ENCODE data around the gene HNF1A. TPM values are rescaled to one million over a fixed set of nuclear protein-coding genes. Genes with fewer than 3 reads are reported as not detected.

The HNF1A gene
- total and polyA plus RNA-seq, 10 of the 15 experiments (the other 5 are each of a cell fraction or from before 2014, with no cell fraction given) = 0.10 TPM; not detected in 9

GRCh38 chr12:121011820-121012219 lies 33.5 kb downstream of the HNF1A start:
- Histone ChIP-seq H3K9me3 (replicated peaks; ENCODE audit: control insufficient read depth, insufficient read depth, low read length) (no peaks in the 10 kb centered on the region), H3K36me3 (ENCODE audit: control insufficient read depth in 2 of 2, insufficient read depth in 2 of 2, low read length in 1 of 2) (peaks cover 4 to 17% of the 10 kb centered on the region in 2 experiments), H3K27me3 (replicated peaks in 1 of 2; ENCODE audit: control insufficient read depth in 2 of 2, insufficient read depth in 2 of 2, low read length in 1 of 2) (no peaks in the 10 kb centered on the region), H3K4me1 (ENCODE audit: control insufficient read depth, insufficient read depth, low read length) (0 out of 2 replicates have a peak, but pooled peaks cover 4% of the 10 kb centered on the region), H3K4me3 (no peak overlapping the region), H2AFZ (ENCODE audit: control insufficient read depth, low read depth, low read length) (no peak overlapping the region), H3K4me2 (ENCODE audit: control insufficient read depth, insufficient read depth) (no peak overlapping the region), H3K9ac (ENCODE audit: control insufficient read depth, insufficient read depth, low read length) (no peak overlapping the region), H3K79me2 (ENCODE audit: control insufficient read depth, insufficient read depth, low read length) (peaks cover 12% of the 10 kb centered on the region), H3K27ac (ENCODE audit: control insufficient read depth, insufficient read depth) (no peak overlapping the region), H4K20me1 (ENCODE audit: control insufficient read depth, insufficient read depth) (no peaks in the 10 kb centered on the region)
- FAIRE-seq (no peak), DNase-seq (ENCODE audit: low read depth, low spot score) (no peak), ATAC-seq (no peak)
- SMC1A ChIA-PET (ENCODE audit: uncharacterized antibody, unreplicated experiment) = interaction anchor here (0.6 to 2.1 kb wide), 2 partner anchors 40 to 110 kb away, joined by 3 to 5 read pairs; no protein-coding TSS in a partner anchor
- RAD21 ChIA-PET (ENCODE audit: unreplicated experiment) = no interaction called here
- in situ Hi-C loops (cut with MboI) (no loop called here), intact Hi-C loops (cut with micrococcal nuclease; ENCODE audit: unreplicated experiment) (loop anchor here (5.0 kb wide), 1 partner anchor 430 kb away; the partner anchor contains the start of gene POP5)
- POLR2A ChIA-PET = interaction anchor here (0.6 kb wide), 1 partner anchor 110 kb away, joined by 6 read pairs; no protein-coding TSS in a partner anchor
- BruUV-seq (replicated peaks) = no TSS peak
- TF ChIP-seq EP300 (IDR thresholded peaks at IDR 0.05; ENCODE audit: borderline replicate concordance in 1 of 2, control insufficient read depth in 1 of 2, low read depth in 2 of 2, low read length in 2 of 2) = no peak
- TF ChIP-seq NFIC (IDR thresholded peaks at IDR 0.05; ENCODE audit: low read depth, low read length) = no peak
- CTCF ChIA-PET = no interaction called here
- 97% methylated on average over 6 of the region's 6 CpGs for whole genome bisulfite sequencing (ENCODE audit: insufficient coverage, insufficient replicate concordance, low lambda C conversion rate, missing lambda C conversion rate)

GRCh38 chr12:121013715-121014114 lies 35.4 kb downstream of the HNF1A start:
- in situ Hi-C loops (cut with MboI) (no loop called here), intact Hi-C loops (cut with micrococcal nuclease; ENCODE audit: unreplicated experiment) (loop anchor here (5.0 kb wide), 1 partner anchor 431 kb away; the partner anchor contains the start of gene POP5)
- Histone ChIP-seq H3K4me2 (ENCODE audit: control insufficient read depth, insufficient read depth) (no peak overlapping the region), H3K36me3 (ENCODE audit: control insufficient read depth in 2 of 2, insufficient read depth in 2 of 2, low read length in 1 of 2) (peaks cover 4 to 8% of the 10 kb centered on the region in 2 experiments), H2AFZ (ENCODE audit: control insufficient read depth, low read depth, low read length) (no peak overlapping the region), H3K27ac (ENCODE audit: control insufficient read depth, insufficient read depth) (no peak overlapping the region), H3K27me3 (replicated peaks in 1 of 2; ENCODE audit: control insufficient read depth in 2 of 2, insufficient read depth in 2 of 2, low read length in 1 of 2) (no peaks in the 10 kb centered on the region), H4K20me1 (ENCODE audit: control insufficient read depth, insufficient read depth) (no peaks in the 10 kb centered on the region), H3K9ac (ENCODE audit: control insufficient read depth, insufficient read depth, low read length) (no peak overlapping the region), H3K9me3 (replicated peaks; ENCODE audit: control insufficient read depth, insufficient read depth, low read length) (no peaks in the 10 kb centered on the region), H3K4me1 (ENCODE audit: control insufficient read depth, insufficient read depth, low read length) (0 out of 2 replicates have a peak, but pooled peaks cover 4% of the 10 kb centered on the region), H3K79me2 (ENCODE audit: control insufficient read depth, insufficient read depth, low read length) (peaks cover 12% of the 10 kb centered on the region), H3K4me3 (no peak overlapping the region)
- ChIA-PET SMC1A (ENCODE audit: uncharacterized antibody, unreplicated experiment) (interaction anchor here (2.1 kb wide), 1 partner anchor 42 kb away, joined by 5 read pairs; no protein-coding TSS in a partner anchor), CTCF (interaction anchor here (1.1 to 1.8 kb wide), 5 partner anchors 41 to 89 kb away, joined by 3 to 5 read pairs (median 3); no protein-coding TSS in a partner anchor), RAD21 (ENCODE audit: unreplicated experiment) (interaction anchor here (1.2 to 1.7 kb wide), 2 partner anchors 367 to 432 kb away, joined by 3 to 4 read pairs; partner anchors contain the start of gene POP5), POLR2A (interaction anchor here (0.6 kb wide), 1 partner anchor 100 kb away, joined by 4 read pairs; no protein-coding TSS in a partner anchor)
- ATAC-seq (no peak), DNase-seq (ENCODE audit: low read depth, low spot score) (no peak), FAIRE-seq (no peak)
- no TSS peak for BruUV-seq (replicated peaks)
- 72% methylated on average over 3 of the region's 3 CpGs for WGBS (ENCODE audit: insufficient coverage, insufficient replicate concordance, low lambda C conversion rate, missing lambda C conversion rate)
- no peak for TF ChIP-seq RB1 (IDR thresholded peaks at IDR 0.05; ENCODE audit: borderline replicate concordance)
- no peak for TF ChIP-seq GATAD2B (conservative IDR thresholded peaks at IDR 0.05; ENCODE audit: low read depth)
- peak in 2 of 3 experiments; percentile 14 to 37; a peak in 2 of 6 replicates for TF ChIP-seq CTCF (IDR thresholded peaks at IDR 0.05 in 2 of 3, conservative IDR thresholded peaks at IDR 0.05 in 1 of 3; ENCODE audit: control insufficient read depth in 2 of 3, extremely low read depth in 1 of 3, insufficient read depth in 1 of 3, low read depth in 3 of 3, low read length in 3 of 3)
- no peak for TF ChIP-seq CHD4 (IDR thresholded peaks at IDR 0.05)
- peak; percentile 34; the same call in 1 of the 2 replicates for TF ChIP-seq RAD21 (IDR thresholded peaks at IDR 0.05; ENCODE audit: insufficient read depth, low read depth, low read length)
- TF ChIP-seq POU2F2 (IDR thresholded peaks at IDR 0.05; ENCODE audit: borderline replicate concordance, low read depth, low read length) = no peak
- no peak for TF ChIP-seq IRF5 (IDR thresholded peaks at IDR 0.05; ENCODE audit: borderline replicate concordance)
- no peak for TF ChIP-seq SKIL (IDR thresholded peaks at IDR 0.05; ENCODE audit: low read depth, poor library complexity, severe bottlenecking)

Measured in GM12878 (cell line).